GM23248 (cell line): Measurements from ENCODE around the gene ZFPM1. TPM values are rescaled to one million over a fixed set of nuclear protein-coding genes. Genes with fewer than 3 reads are reported as not detected.

ENCODE experiments used
- DNase-seq: peaks from one replicate; pipeline ENCODE4 v3.0.0-alpha.2; 2015
- H2AFZ ChIP-seq: fragments of 200-600 bp; sonication (generic); 2 replicates; pipeline ENCODE4 v1.6.1; 2016; ENCODE audit warnings: antibody characterized with exemption
- H3F3A ChIP-seq: fragments of 200-600 bp; sonication (generic); 2 replicates; pipeline ENCODE4 v1.6.1; 2016; ENCODE audit warnings: mild to moderate bottlenecking, antibody characterized with exemption, mixed run types; ENCODE audit not compliant: insufficient read depth
- H3K27ac ChIP-seq: fragments of 200-600 bp; sonication (generic); 2 replicates; pipeline ENCODE4 v1.5.1; 2016; ENCODE audit warnings: mild to moderate bottlenecking
- H3K27me3 ChIP-seq: fragments of 200-600 bp; sonication (generic); replicated peaks from 2 replicates; pipeline ENCODE4 v1.6.1; 2016; ENCODE audit warnings: mild to moderate bottlenecking; ENCODE audit not compliant: insufficient read depth
- H3K36me3 ChIP-seq: fragments of 200-600 bp; sonication (generic); 2 replicates; pipeline ENCODE4 v1.6.1; 2016; ENCODE audit warnings: low read depth, mild to moderate bottlenecking
- H3K4me1 ChIP-seq: fragments of 200-600 bp; sonication (generic); 2 replicates; pipeline ENCODE4 v1.6.1; 2016; ENCODE audit warnings: mild to moderate bottlenecking; ENCODE audit not compliant: insufficient read depth
- H3K4me2 ChIP-seq: fragments of 200-600 bp; sonication (generic); one replicate; pipeline ENCODE4 v1.6.1; 2016; ENCODE audit warnings: mild to moderate bottlenecking; ENCODE audit not compliant: unreplicated experiment
- H3K4me3 ChIP-seq: fragments of 200-600 bp; sonication (generic); 2 replicates; pipeline ENCODE4 v1.5.1; 2016; ENCODE audit warnings: mild to moderate bottlenecking
- H3K79me2 ChIP-seq: fragments of 200-600 bp; sonication (generic); 2 replicates; pipeline ENCODE4 v1.6.1; 2016; ENCODE audit warnings: mild to moderate bottlenecking; ENCODE audit not compliant: insufficient read depth
- H3K9ac ChIP-seq: fragments of 200-600 bp; sonication (generic); 2 replicates; pipeline ENCODE4 v1.6.1; 2016; ENCODE audit warnings: mild to moderate bottlenecking
- H3K9me2 ChIP-seq: fragments of 200-600 bp; sonication (generic); 2 replicates; pipeline ENCODE4 v1.6.1; 2016; ENCODE audit warnings: mixed run types, mild to moderate bottlenecking, moderate library complexity; ENCODE audit not compliant: insufficient read depth
- H3K9me3 ChIP-seq: fragments of 200-600 bp; sonication (generic); one replicate; pipeline ENCODE4 v1.6.1; 2017; ENCODE audit warnings: low read depth
- H4K20me1 ChIP-seq: fragments of 200-600 bp; sonication (generic); 2 replicates; pipeline ENCODE4 v1.6.0; 2016; ENCODE audit not compliant: insufficient read depth
- EZH2 ChIP-seq: fragments of 200-600 bp; sonication (generic); IDR thresholded peaks from 2 replicates; pipeline ENCODE4 v1.6.1; 2018; ENCODE audit warnings: antibody characterized with exemption, mild to moderate bottlenecking; ENCODE audit not compliant: insufficient read depth, poor library complexity, severe bottlenecking
- EZH2phosphoT487 ChIP-seq: fragments of 200-600 bp; sonication (generic); IDR thresholded peaks from 2 replicates; pipeline ENCODE4 v1.6.1; 2018; ENCODE audit warnings: antibody characterized with exemption, moderate library complexity, mild to moderate bottlenecking, low read depth; ENCODE audit not compliant: insufficient read depth
- WGBS, 2 experiments: methylation state at CpG; one replicate each; pipeline ENCODE4 v1.1.6; 2015 to 2017; ENCODE audit warnings: low lambda C conversion rate in 2 of 2, low coverage in 1 of 2; ENCODE audit errors: missing lambda C conversion rate in 2 of 2; 5-methylcytosine and 5-hydroxymethylcytosine counted together
- in situ Hi-C: fragments of 300-500 bp; cut with MboI; formaldehyde crosslinking; loops from 2 replicates; pipeline ENCODE4 v1.15.0; 2020
- polyA plus RNA-seq: library from polyadenylated mRNA; unstranded; fragments of >200 nt; fragmentation: Nextera tagmentation; extraction: Ambion mirVana; gene quantifications from 2 replicates; pipeline ENCODE4 v1.2.1, GENCODE V29; 2016
- total RNA-seq: library from RNA; depleted of rRNA; stranded (reverse); fragments of >200 nt; shearing (Covaris generic); gene quantifications from 2 replicates; pipeline ENCODE4 v1.2.3, GENCODE V29; 2014

The ZFPM1 gene
- total and polyA plus RNA-seq, 2 experiments from 2014 or later: 0.06 to 2.4 TPM

DNA sequence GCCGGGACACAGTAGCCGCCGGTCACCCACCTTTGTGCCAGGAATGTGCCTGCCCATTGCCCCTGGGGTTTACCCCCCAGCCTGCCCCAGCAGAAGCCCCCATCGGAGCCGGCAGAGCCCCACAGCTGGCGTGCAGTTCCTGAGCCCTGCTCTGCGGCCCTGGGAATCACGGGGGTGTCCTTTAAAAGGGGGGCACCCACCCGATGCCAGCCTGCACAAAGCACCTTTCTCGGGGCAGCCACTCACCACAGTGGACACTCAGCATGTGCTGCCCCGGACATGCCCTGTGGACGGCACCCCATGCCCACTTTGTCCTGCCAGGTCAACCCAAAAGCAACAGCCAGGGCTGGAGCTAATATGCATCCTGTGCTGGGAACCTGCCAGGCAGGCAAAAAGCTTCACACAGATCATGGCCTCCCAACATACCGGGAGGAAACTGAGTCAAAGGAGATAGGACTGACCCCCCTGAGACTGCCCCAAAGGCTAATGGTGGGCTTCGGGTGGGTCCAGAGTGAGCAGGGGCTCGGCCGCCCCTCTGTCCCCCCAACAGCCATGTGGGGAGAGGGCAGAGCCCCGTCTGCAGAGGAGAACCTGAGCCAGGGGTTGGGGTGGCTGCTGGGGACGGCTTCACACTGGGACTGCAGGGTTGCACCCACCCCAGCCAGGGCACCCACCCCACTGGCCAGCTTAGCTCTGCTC, 71.3 kb downstream of the ZFPM1 start:
- Histone ChIP-seq H3K4me1 (no peaks in the 10 kb centered on the region), H3K27me3 (no peaks in the 10 kb centered on the region), H3K9me3 (no peaks in the 10 kb centered on the region), H3F3A (no peaks in the 10 kb centered on the region), H2AFZ (no peak overlapping the region), H3K27ac (no peak overlapping the region), H4K20me1 (no peaks in the 10 kb centered on the region), H3K79me2 (no peaks in the 10 kb centered on the region), H3K9ac (no peak overlapping the region), H3K9me2 (no peaks in the 10 kb centered on the region), H3K4me2 (no peak overlapping the region), H3K4me3 (no peak overlapping the region), H3K36me3 (no peaks in the 10 kb centered on the region)
- DNase-seq: no peak
- no peak for TF ChIP-seq EZH2phosphoT487
- TF ChIP-seq EZH2: no peak
- in situ Hi-C loops: loop anchor here (10.0 kb wide), 1 partner anchor 70 kb away; the partner anchor contains the start of gene ZFPM1
- whole genome bisulfite sequencing, 2 experiments: 26 to 30% methylated on average over 14 to 18 of the region's 18 CpGs

DNA sequence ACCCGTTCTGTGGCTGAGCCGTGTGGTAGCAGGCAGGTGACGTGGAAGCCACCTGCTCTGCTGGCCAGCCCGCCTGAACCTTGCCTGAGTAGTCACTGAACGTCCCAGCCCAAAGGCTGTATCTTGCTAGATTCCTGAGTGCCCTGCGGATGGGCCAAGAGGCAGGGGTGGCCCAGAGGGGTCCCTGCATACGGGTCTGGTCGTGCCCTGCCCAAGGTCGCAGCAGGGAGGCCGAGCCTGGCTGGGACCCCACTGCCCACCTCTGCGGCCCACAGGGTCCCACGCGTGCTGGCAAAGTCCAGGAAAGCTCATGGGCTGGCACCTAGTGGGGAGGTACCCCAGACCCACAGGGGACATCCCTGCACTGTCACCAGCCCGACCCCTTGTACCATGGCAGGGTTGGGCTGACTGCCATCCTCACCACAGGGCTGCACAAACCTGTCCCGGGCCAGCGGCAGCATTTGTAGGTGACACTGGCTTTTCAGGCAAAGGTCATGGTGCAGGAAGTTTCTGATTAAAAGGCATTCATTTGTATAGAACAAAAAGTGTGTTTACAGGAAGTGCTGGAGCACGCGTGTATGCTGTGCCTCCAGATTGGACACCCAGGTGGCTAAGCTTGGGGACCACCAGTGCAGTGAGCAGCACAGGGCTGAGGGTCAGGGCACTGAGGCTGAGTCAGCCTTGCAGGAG, 72.0 kb downstream of the ZFPM1 start:
- in situ Hi-C loops: loop anchor here (10.0 kb wide), 1 partner anchor 70 kb away; the partner anchor contains the start of gene ZFPM1
- Histone ChIP-seq H3K4me3 (no peak overlapping the region), H3K27me3 (no peaks in the 10 kb centered on the region), H4K20me1 (no peaks in the 10 kb centered on the region), H3K9me3 (no peaks in the 10 kb centered on the region), H3K4me1 (no peaks in the 10 kb centered on the region), H3K79me2 (no peaks in the 10 kb centered on the region), H3K36me3 (no peaks in the 10 kb centered on the region), H3K9me2 (no peaks in the 10 kb centered on the region), H3F3A (no peaks in the 10 kb centered on the region), H2AFZ (no peak overlapping the region), H3K27ac (no peak overlapping the region), H3K9ac (no peak overlapping the region), H3K4me2 (no peak overlapping the region)
- TF ChIP-seq EZH2phosphoT487 (no peak), EZH2 (no peak)
- 47 to 51% methylated on average over 18 of the region's 18 CpGs for WGBS, 2 experiments
- no peak for DNase-seq

DNA sequence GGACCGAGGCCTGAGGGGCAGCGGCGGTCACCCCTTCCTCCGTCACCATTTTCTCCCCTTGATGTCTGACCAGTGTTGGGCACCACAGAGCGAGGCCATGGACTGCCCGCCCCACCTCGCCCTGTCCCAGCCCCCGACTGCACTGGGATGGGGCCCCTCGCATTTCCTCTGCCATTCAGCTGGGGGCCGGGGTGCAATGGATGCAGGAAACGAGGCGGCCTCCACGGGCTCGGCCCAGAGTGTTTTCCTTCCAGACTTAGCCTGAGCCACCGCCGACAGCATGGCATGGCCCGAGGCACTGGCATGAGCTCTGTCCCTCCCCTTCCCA, 72.5 kb downstream of the ZFPM1 start:
- in situ Hi-C loops: loop anchor here (10.0 kb wide), 1 partner anchor 71 kb away; the partner anchor contains the start of gene ZFPM1
- TF ChIP-seq EZH2phosphoT487: no peak
- TF ChIP-seq EZH2: no peak

DNA sequence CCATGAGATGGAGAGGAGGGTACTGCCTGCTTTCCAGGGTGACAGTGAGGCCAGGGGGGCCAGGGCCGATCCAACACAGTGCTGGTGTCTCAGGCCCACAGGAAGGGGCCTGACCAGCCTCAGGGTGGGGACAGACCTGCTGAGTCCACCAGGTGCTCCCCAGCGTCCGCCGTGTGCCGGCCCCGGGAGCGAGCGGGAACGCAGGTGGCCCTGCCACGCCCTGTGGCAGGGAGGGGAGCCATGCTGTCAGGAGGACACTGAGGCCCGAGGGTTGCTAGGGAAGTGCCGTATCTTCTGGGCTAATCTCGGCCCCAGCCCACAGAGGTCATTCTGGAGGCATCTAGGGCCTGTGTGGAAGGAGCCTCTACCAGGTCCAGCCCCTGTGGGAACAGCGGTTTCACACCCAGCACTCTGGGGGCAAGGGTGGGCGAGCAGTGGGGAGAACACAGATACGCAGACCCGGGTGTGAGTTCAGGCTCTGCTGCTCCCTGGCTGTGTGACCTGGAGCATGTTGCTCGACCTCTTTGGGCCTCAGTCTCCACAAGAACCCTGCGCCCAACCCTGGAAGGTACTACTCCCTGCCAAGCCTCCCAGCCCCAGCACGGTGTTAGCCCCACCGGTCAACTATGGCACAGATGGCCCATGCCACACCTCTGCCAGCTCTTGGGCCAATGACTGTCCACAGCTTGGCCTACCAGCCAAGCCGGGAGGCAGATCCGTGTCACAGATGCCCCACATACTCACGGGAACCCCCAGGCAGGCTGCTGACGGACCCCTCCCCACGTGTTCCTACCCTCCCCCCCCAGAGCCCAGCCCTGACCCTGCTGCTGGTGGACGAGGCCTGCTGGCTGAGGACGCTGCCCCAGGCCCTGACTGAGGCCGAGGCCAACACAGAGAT, 73.2 kb downstream of the ZFPM1 start:
- H3K36me3 ChIP-seq: no peaks in the 10 kb centered on the region
- H3K9ac ChIP-seq: no peak overlapping the region
- WGBS, 2 experiments: 63 to 64% methylated on average over 26 to 29 of the region's 29 CpGs
- H3K27me3 ChIP-seq: no peaks in the 10 kb centered on the region
- H3K4me3 ChIP-seq: no peak overlapping the region
- no peaks in the 10 kb centered on the region for H3K4me1 ChIP-seq
- H3K27ac ChIP-seq: no peak overlapping the region
- H3K9me3 ChIP-seq: no peaks in the 10 kb centered on the region
- no peaks in the 10 kb centered on the region for H3K79me2 ChIP-seq
- H3F3A ChIP-seq: no peaks in the 10 kb centered on the region
- no peak overlapping the region for H2AFZ ChIP-seq
- in situ Hi-C loops: loop anchor here (10.0 kb wide), 1 partner anchor 71 kb away; the partner anchor contains the start of gene ZFPM1
- H3K4me2 ChIP-seq: no peak overlapping the region
- H3K9me2 ChIP-seq: no peaks in the 10 kb centered on the region
- DNase-seq: no peak
- TF ChIP-seq EZH2phosphoT487: no peak
- no peak for TF ChIP-seq EZH2
- H4K20me1 ChIP-seq: no peaks in the 10 kb centered on the region

More for the DNA sequence above, 72.5 kb downstream of the ZFPM1 start:
- 44 to 46% methylated on average over 8 to 17 of the region's 17 CpGs for WGBS, 2 experiments
- Histone ChIP-seq H3K4me2 (no peak overlapping the region), H3K9ac (no peak overlapping the region), H3K79me2 (no peaks in the 10 kb centered on the region), H3K27me3 (no peaks in the 10 kb centered on the region), H2AFZ (no peak overlapping the region), H4K20me1 (no peaks in the 10 kb centered on the region), H3K4me1 (no peaks in the 10 kb centered on the region), H3K4me3 (no peak overlapping the region), H3K27ac (no peak overlapping the region), H3F3A (no peaks in the 10 kb centered on the region), H3K36me3 (no peaks in the 10 kb centered on the region), H3K9me2 (no peaks in the 10 kb centered on the region), H3K9me3 (no peaks in the 10 kb centered on the region)
- no peak for DNase-seq
